Stimulated activated CD4-positive, alpha-beta T cell treated with anti-CD3 and anti-CD28 coated beads, Interleukin-4, amount 100 ng/mL, for 48 hours (primary cell): ENCODE results near the gene LIMCH1.

Experiments used
- DNase-seq, 2 donors: peaks; one replicate each; pipeline ENCODE4 v3.0.0-alpha.2; 2020; ENCODE audit warnings: low read depth in 2 of 2

The LIMCH1 gene

DNA sequence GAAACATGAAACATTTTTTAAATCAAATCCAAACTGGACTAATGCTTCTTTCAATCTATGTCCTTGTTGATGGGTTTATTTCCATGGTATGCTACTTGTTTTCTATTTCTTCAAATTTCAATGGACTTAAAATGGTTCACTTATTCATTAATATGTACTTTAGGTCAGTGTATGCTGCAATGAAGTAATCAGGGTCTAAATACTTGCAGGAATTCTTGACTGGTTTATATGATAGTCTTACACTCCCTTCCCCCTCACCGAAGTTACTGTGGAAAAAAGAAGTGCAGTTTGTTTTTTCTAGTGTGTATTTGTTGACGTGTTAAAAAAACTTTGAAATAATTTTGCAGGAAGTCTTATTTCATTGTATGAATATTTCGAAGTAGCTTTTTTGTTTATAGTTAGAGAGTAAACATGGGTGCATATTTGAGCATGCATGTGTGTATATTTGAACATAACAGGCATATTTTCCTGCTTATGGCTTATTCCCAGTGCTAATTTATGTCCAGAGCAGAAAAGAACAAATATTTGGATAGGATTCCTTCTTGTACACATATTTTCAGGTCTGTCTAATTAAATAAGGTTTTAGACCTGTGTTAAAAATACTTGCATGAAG, 65.0 kb downstream of the LIMCH1 start:
- DNase-seq, result no peak

DNA sequence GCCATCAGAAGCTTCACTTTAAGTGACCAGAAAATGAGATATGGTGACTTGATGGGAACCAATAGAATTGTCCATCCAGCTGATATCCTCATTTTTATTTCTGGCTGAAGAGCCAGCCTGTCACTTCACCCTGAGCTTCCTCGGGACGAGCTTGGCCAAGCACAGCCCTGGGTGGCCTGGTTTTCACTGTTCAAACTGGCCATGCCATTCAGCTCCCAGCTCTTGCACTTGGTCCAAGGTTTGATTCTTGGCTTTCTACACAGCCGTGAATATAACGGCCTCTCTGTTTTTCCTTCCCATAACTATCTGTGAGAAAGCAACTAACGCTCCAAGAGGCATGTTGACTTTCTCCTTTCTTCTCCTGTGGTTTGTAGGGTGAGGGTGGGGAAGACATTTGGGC, 71.9 kb downstream of the LIMCH1 start:
- DNase-seq, result no peak

DNA sequence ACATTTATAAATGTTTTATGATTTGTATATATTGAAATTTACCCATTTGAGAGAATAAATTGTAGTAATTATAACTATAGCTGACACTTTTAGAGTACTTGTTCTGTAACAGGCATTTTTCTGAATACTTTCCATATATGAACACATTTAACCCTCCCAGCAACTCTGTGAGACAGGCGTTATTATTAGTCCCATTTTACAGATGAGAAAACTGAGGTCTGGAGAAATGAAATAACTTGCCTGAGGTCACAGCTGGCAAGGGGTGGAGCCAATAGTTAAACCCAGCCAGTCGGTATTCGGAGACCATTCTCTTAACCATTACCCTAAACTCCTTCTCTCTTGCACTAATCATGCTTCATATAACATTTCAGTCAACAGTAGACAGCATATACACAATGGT, 72.5 kb downstream of the LIMCH1 start:
- no peak for DNase-seq

DNA sequence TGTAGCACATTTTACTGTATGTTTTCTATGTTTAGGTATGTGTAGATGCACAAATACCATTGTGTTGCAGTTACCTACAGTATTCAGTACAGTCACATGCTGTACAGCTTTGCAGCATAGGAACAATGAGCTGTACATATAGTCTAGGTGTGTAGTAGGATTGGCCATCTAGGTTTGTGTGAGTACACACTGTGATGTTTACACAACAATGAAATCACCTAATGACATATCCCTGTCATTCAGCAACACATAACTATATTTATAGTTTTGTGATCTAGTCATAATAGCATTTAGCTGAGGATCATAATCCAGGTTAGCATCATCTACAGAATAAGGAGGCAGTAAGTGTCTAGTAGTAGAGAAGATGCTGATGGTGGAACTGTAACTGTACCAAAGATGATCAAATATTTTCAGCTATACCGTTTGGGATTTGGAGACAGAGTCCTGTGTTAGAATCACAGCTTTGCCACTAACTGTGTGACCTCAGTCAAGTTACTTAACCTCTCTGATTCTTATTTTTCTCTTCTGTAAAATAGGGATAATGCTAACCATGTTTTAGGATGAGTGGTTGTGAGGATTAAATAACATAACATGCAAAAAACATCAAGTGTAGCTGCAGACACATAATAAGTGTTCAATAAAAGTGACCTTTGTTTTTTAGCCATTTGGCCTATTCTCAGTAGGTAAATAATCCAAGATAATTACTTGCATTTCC, 73.3 kb downstream of the LIMCH1 start:
- no peak for DNase-seq

DNA sequence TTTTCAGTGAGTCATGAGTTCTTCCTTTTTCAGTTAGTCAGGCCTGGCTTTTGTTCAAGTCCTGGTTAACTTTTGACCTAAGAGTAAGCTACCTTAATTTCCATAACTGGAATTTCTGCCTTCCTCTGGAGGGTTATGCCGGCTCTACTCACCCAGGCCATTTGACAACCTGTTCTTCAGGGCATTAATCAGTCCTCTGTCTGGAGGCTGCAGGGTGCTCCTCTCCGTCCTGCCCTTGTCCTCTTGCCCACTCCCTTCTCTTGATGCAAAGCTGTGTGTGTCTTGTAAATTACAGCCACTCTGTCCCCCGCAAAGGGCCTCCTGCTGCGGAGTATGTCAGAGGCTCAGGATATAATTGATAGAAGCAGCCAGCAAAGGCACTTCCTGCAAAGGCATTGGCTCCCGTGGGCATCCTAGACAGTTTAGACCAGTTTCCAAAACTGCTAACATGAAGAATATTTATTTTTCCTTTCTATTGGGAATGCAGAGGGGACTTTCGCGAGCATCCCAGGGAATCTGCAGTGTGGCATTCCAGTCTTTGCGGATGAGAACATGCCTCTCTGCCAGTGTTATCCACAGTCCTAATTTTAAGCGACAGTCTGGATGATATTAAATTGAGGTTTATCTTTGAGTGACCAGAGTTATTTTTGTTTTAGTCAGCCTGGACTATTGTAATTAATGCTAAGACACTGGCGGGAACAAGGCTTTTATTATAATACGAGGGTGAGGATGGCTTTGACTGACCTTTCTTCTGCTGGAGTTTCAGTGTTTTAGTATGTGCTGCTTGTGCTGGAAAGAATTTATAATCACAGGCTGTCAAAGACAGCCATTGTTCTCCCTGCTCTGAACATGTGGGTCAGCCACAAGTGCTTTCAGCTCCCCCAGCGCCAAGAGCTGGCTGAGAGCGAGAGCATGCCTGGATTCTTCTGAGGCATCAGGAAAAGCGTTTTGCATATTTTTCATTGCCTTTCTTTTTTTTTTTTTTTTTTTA, 74.2 kb downstream of the LIMCH1 start:
- DNase-seq, result no peak

DNA sequence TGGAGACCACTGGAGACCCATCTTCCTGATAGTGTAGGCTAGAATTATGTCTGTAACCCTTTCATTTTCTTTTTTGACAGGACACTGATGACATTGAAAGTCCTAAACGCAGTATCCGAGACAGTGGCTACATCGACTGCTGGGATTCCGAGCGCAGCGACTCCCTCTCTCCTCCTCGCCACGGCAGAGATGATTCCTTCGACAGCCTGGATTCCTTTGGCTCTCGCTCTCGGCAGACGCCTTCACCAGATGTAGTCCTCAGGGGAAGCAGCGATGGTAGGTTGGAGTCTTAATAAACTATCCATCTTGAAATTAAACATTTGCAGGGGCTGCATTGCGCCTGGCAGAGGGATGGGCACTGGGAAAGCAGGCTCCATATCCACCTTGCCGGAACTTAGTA, 75.4 kb downstream of the LIMCH1 start:
- DNase-seq, result no peak

DNA sequence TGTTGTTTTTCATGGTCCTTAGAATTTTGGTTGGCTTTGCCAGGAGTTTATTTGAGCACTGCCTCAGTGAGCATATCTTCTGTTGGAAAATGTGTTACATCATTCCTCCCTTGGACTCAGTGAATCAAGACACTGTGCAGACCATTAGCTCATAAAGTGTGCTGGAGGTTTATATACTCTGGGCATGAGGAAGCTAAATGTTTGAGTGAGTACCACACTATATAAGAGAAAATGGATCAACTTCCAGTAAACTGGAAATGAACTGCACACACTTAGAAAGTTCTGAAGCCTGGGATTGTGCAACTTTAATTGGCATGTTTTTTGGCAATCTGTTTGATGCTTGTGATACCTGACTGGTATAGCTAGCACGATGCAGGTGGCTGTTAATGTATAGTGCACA, 75.9 kb downstream of the LIMCH1 start:
- no peak for DNase-seq

DNA sequence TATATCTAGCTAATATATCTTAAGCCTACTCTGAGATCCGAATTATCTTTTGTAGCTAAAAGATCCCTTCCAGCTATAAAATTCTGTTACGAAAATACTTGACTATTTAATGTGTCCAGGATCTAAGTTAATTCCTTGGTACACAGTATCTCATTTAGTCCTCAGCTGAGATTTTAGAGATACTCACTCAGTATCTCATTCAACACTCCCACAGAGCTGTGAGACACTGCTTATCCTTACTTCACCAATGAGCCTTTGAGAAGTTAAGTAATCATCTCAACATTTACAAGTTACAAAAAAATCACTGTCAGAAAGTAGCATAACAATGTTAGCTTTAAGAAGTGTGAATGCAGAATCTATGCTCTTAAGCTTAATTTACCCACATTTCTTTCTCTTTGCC, 76.6 kb downstream of the LIMCH1 start:
- no peak for DNase-seq

DNA sequence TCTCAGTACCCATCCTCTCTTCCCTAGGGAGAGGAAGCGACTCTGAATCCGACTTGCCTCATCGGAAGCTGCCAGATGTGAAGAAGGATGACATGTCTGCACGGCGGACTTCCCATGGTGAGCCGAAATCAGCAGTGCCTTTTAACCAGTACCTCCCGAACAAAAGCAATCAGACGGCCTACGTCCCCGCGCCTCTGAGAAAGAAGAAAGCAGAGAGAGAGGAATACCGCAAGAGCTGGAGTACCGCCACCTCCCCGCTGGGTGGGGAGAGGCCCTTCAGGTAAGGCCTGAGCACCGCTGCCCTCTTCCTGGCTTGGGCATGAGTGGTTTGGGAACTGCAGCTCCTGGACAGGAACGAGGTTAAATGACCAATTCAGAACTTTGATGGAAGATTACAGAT, 81.2 kb downstream of the LIMCH1 start:
- DNase-seq, result no peak

DNA sequence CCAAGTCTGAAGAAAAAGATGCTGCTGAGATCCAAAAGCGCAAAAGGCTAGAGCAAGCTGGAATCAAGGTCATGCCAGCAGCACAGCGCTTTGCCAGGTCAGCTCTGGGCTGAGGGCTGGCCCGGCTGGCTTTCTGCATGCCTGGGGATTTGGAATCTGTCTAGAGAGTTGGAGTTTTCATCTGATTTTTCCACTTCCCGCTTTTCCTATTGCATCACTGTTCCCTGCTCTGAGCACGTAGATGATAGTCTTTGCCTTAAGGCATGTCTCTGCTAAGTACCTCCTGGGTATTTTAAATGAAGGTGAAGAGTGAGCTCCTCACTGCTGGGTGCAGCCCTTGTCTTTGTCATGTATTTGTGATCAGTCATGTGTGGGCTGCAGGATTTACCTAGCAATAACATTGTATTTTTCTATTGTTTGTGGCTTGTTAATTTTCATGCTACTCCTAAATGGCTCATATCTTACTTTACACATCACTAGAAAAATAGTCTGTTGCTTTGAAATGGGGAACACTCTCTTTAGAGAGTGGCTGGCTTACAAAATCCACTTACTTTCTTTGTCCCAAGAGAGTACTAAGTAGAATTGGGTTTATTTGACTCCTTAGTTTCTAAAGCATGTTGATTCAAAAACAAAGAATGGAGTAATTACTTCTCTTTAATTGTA, 82.8 kb downstream of the LIMCH1 start:
- DNase-seq, result no peak

DNA sequence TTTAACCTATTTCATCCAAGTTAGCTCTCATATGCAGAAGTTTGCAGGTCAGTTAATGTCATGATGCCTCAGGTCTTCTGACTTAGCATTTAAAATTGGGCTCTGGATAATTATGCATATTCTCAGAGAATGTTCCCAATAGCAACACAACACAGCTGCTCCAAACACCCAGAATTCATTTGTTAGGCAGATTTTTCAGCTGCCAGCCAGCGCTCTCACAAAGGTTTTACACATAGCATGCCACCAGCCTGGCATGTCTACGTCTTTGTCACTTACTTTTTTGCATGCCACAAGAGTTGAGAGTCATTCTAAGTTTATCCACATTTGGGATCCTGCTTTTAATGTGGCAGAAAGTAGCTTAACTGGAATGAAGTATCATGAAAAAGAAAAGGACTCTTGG, 84.8 kb downstream of the LIMCH1 start:
- no peak for DNase-seq

DNA sequence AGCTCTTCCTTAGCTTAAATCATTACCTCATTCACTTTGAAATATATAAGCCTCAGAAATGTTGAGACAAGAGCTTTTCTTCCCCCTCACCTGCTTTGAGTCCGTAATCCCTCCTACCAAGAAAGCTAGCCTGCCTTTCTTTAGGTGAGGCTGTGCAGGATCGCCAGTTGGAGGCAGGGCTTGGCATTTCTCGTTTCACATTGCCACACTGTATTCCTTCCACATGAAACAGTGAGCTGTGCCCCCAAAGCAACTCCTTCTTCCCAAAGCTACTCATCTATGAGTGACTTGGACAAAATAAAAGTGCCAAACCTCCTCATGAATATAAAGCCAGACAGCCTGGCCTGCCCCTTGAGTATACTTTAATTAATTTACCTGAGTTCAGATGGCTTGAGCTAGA, 86.8 kb downstream of the LIMCH1 start:
- DNase-seq, result no peak

DNA sequence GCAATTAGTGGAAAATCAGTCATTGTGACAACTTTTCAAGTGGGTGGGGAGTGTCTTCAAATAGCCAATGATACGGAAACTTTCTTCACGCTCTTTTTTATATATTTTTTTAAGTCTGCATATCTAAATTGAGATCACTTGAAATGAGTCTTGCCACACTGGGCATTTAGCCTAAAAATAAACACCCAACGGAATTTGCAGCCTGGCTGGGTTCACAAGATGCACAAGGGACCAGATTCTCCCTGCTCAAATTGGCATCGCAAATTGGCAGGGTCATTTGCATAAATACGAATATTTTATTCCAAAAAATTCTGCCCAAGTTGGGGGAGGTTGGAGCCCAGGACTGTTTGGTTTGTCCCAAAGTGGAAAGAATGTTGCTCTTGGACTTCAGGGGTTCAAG, 87.6 kb downstream of the LIMCH1 start:
- no peak for DNase-seq

DNA sequence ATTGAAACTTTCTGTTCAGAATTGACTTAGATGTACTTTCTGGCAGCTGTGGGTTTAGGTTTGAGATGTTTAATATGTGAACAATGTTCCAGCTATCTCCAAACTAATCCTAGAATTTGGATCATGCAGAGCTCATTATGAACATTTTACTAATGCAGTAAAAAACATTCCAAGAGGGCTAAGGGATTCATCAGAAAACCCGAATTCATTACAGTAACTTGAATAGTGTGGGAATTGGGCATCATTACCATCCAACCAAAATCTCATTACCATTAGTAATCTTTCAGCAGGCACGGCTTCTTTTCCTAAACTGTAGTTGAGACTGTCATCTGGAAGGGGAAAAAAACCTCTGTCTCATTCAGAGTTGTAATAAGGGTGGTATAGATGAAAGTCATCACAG, 91.0 kb downstream of the LIMCH1 start:
- DNase-seq, result no peak

DNA sequence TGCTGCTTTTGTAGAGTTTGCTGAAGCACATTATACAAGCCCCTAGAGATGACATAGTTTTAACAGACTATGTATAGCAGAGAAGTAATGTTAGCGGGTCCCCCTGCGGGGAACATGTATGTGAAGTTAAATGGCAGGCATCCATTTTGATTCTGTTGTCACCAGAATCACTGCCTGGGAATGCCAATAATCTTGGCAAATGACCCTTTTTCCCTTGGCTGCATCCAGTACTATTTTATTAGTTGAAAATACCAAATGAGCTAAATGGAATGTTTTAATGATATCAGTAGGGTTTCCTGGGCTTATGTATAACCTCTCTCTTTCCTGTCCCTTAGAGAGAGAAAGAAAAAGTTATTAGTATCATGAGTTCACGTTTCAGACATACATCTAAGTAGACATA, 93.6 kb downstream of the LIMCH1 start:
- no peak for DNase-seq

DNA sequence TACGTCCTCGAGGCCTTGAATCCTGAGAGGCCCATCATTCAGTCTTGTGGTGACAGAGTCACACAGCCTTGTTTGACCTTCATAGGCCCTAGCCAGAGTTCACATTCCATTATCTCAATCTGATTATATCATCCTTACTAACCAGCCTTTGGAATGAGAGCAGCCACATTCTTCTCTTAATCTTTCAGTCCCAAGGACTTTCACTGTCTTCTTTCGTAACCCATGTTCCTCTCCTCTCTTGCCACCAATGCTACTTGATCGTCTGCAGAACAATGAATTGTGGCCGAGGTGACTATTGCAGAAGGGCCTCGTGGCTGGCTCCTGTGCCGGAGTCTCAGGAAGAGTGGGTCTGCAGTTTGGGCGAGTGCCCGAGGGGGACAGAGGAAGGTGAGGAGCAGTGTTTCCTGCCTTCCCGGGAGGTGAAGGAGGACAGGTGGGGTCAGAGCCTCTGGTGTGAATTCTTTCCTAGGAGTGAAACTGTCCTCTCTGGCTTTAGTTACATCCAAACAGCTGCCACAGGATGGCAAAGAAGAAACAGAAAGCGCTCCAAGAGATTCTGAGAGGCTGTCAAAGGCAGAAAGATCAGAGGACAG, 94.6 kb downstream of the LIMCH1 start:
- no peak for DNase-seq

DNA sequence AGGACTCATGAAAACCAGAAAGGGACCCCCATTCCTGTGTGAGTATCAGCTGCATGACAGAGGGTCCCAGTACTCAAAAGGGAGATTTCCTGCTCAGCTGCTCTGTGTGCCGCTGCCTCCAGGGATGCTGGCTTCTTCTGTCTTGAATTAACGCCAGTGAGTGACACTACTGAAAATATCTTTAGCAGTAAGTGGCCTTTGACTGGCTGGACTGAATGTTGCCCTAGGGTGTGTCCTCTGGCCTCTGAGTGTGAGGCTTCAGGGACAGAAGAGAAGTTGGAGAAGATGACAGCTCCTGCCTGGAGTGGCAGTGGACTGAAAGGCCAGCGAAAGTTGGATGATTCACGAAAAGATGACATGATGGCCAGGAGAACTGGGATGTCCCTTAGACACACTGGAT, 95.4 kb downstream of the LIMCH1 start:
- DNase-seq, result no peak

DNA sequence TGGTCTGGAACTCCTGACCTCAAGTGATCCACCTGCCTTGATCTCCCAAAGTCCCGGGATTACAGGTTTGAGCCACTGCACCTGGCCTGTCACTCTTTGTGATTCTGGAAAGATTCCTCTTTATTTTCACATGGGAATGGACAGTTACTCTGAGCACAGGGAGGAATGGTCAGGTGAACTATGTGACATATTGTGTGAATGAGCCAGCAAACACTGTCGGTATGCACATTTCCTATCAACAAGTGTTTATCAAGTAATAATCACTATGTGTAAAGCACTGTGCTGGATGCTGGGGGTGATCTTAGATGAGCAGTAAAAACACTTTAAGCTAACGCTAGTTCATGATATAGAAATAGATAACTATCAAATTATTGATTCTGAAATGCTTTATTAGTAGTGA, 97.5 kb downstream of the LIMCH1 start:
- no peak for DNase-seq

DNA sequence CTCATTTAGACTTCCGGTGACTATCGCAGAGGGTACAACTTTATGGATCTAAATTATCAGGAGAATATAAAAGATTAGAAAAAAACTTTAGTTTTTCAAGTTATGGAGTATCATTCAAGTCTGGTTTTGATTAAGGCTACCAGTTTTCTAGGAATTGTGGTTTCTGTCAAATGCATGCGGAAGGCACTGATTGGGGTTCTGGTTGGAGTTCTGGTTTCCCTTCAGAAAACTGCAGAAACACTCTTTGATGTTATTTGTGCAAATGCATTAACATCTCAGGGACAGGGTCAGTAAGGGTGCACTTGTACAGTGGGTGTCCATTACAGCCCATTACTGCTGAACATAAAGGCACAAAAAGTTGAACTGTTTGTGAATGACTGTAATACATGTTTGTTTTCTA, 100.2 kb downstream of the LIMCH1 start:
- no peak for DNase-seq

DNA sequence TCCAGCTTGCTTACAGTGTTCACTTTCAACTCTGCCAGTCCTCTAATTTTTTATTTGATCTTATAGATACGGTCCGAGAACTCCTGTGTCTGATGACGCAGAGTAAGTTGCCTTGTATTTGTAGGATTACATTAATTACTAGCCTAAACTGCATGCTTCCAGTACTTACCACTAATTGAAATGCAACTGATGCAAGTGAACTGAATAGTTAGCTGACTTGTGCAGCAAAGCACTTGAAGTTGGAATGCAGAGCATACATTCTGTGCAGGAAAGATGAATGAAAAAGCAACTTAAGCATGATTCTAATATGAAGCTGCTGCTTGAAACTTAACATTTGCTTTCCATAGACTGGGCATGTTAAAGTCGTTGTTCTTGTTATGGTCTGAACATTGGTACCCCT, 100.9 kb downstream of the LIMCH1 start:
- no peak for DNase-seq

DNA sequence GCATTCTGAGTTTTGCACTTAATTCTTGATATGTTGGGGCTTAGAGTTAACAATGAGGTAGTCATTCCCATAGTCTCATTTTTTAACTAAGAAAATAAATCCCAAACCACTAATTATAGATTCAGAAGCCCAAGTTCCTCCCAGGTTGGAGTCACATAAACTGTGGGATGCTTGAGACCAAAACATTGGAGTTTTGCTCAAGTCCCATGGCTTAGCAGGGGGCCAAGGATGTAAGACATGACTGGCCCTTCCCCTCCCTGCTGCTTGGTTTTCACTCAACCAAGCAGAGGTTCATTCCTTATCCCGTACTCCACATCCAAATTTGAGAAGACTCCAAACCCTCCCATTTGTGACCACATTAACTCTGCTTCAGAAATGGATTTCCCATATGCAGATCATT, 101.3 kb downstream of the LIMCH1 start:
- DNase-seq, result no peak

DNA sequence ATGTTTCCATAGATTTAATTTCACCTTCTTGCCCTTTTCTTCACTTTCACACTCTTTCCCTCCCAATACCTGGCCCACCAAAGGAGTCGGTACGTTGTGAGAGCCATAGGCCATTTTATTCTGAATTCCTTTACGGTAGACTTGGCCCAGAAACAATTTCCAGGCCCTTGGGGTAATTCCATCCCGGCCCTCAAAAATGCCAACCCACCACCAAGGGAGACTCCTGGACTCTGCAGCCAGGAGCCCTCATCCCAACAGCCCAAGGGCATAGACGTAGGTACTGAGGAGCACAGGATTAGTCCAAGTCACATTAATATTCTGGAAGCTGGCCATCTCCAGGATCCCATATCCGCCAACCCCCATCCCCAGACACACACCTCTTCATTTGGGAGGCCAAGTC, 102.9 kb downstream of the LIMCH1 start:
- no peak for DNase-seq
